Tibial nerve (tissue), 4 donors: ENCODE measurements around the gene EEIG2. TPM values are rescaled to one million over a fixed set of nuclear protein-coding genes. Genes with fewer than 3 reads are reported as not detected.

Experiments
- DNase-seq, 2 donors: peaks; one replicate each; pipeline ENCODE4 v3.0.0-alpha.2; 2019; ENCODE audit warnings: low spot score in 2 of 2
- H3K27ac ChIP-seq, 4 donors: fragments of 200-600 bp; sonication (generic) in 3 of 4; one replicate each; pipeline ENCODE4 v1.5.1; 2017 to 2019; ENCODE audit warnings: mild to moderate bottlenecking in 1 of 4
- H3K27me3 ChIP-seq, 2 donors: fragments of 200-600 bp; sonication (generic) in 1 of 2; one replicate each; pipeline versions ENCODE4 v1.5.1 to v1.6.0; 2017 to 2019
- H3K36me3 ChIP-seq, 3 donors: fragments of 200-600 bp; sonication (generic); one replicate each; pipeline ENCODE4 v1.5.1; 2018 to 2019
- H3K4me1 ChIP-seq, 4 donors: fragments of 200-600 bp; sonication (generic) in 3 of 4; one replicate each; pipeline ENCODE4 v1.5.1; 2017 to 2019
- H3K4me3 ChIP-seq, 4 donors: fragments of 200-600 bp; sonication (generic) in 3 of 4; one replicate each; pipeline ENCODE4 v1.5.1; 2017 to 2019; ENCODE audit warnings: mild to moderate bottlenecking in 1 of 4, moderate library complexity in 1 of 4
- H3K9me3 ChIP-seq, 4 donors: fragments of 200-600 bp; sonication (generic) in 3 of 4; one replicate each; pipeline ENCODE4 v1.5.1; 2017 to 2019
- CTCF ChIP-seq, 5 experiments: fragments of 200-600 bp in 3 of 5; fragments of 450-650 bp in 2 of 5; sonication (generic) in 3 of 5; IDR thresholded peaks; one replicate each; pipeline ENCODE4 v1.5.1; 2016 to 2019; ENCODE audit warnings: antibody characterized with exemption in 5 of 5, mild to moderate bottlenecking in 3 of 5, moderate library complexity in 2 of 5
- EP300 ChIP-seq, 2 donors: sonication (generic); formaldehyde crosslinking; IDR thresholded peaks; one replicate each; pipeline ENCODE4 v1.6.1; 2017; ENCODE audit warnings: antibody characterized with exemption in 2 of 2, mild to moderate bottlenecking in 1 of 2
- POLR2A ChIP-seq, 2 donors: fragments of 450-650 bp; IDR thresholded peaks; one replicate each; pipeline ENCODE4 v1.6.1; 2017; ENCODE audit warnings: antibody characterized with exemption in 2 of 2, mild to moderate bottlenecking in 2 of 2, moderate library complexity in 2 of 2
- WGBS, 2 donors: methylation state at CpG; one replicate each; pipeline ENCODE4 v1.1.5; 2018; 5-methylcytosine and 5-hydroxymethylcytosine counted together
- total RNA-seq, 4 donors: library from RNA; depleted of rRNA; stranded (reverse); fragments of >200 nt; gene quantifications; one replicate each; pipeline ENCODE4 v1.1.0, GENCODE V29; 2016

Gene EEIG2
- total RNA-seq, 4 donors from 2014 or later, result 14.1 to 20.5 (median 18.1) TPM

- peak overlapping the region in 2 of 4 donors; percentile 6 to 18 for H3K27ac ChIP-seq
- 55 to 56% methylated on average over 5 of the region's 5 CpGs for WGBS, 2 donors
These were observed 24.5 kb downstream of the EEIG2 start for GRCh38 chr1:108584428-108584856.

GRCh38 chr1:108585313-108585712, 25.4 kb downstream of the EEIG2 start:
- DNase-seq, result no peak
- 44 to 61% methylated on average over 1 of the region's 1 CpG for WGBS, 2 donors
- no peak for TF ChIP-seq CTCF (IDR thresholded peaks at IDR 0.05)
- TF ChIP-seq POLR2A (IDR thresholded peaks at IDR 0.05), result no peak
- no peak for TF ChIP-seq EP300 (IDR thresholded peaks at IDR 0.05)
- Histone ChIP-seq H3K4me3 (no peak overlapping the region), H3K36me3 (no peaks in the 10 kb centered on the region), H3K4me1 (peaks cover 3 to 41% (median 18%) of the 10 kb centered on the region in 4 donors), H3K27me3 (no peaks in the 10 kb centered on the region), H3K9me3 (peaks cover 0 to 11% (median 0%) of the 10 kb centered on the region in 4 donors), H3K27ac (peak overlapping the region in 2 of 4 donors; percentile 8 to 18)

More at GRCh38 chr1:108584428-108584856, 24.5 kb downstream of the EEIG2 start:
- peaks cover 0 to 14% (median 0%) of the 10 kb centered on the region in 4 donors for H3K9me3 ChIP-seq
- TF ChIP-seq CTCF (IDR thresholded peaks at IDR 0.05) (no peak), EP300 (IDR thresholded peaks at IDR 0.05) (no peak), POLR2A (IDR thresholded peaks at IDR 0.05) (no peak)
- H3K4me3 ChIP-seq, result no peak overlapping the region
- H3K4me1 ChIP-seq, result peaks cover 3 to 36% (median 13%) of the 10 kb centered on the region in 4 donors
- H3K36me3 ChIP-seq, result no peaks in the 10 kb centered on the region
- DNase-seq, result no peak
- H3K27me3 ChIP-seq, result no peaks in the 10 kb centered on the region

- no peaks in the 10 kb centered on the region for H3K36me3 ChIP-seq
- H3K27me3 ChIP-seq, result no peaks in the 10 kb centered on the region
- TF ChIP-seq CTCF (IDR thresholded peaks at IDR 0.05), result no peak
- no peak for TF ChIP-seq EP300 (IDR thresholded peaks at IDR 0.05)
- no peak for TF ChIP-seq POLR2A (IDR thresholded peaks at IDR 0.05)
- no peaks in the 10 kb centered on the region for H3K9me3 ChIP-seq
- WGBS, 2 donors, result 14 to 23% methylated on average over 2 of the region's 2 CpGs
- H3K27ac ChIP-seq, result peak overlapping the region in 2 of 4 donors; percentile 70 to 81
- DNase-seq, result no peak
- H3K4me3 ChIP-seq, result no peak overlapping the region
- H3K4me1 ChIP-seq, result peaks cover 3 to 43% (median 21%) of the 10 kb centered on the region in 4 donors
These were observed 30.5 kb downstream of the EEIG2 start for GRCh38 chr1:108590441-108590840.

- Histone ChIP-seq H3K9me3 (no peaks in the 10 kb centered on the region), H3K4me1 (peaks cover 3 to 43% (median 18%) of the 10 kb centered on the region in 4 donors), H3K36me3 (no peaks in the 10 kb centered on the region), H3K27ac (peak overlapping the region in 2 of 4 donors; percentile 70 to 81), H3K27me3 (no peaks in the 10 kb centered on the region), H3K4me3 (no peak overlapping the region)
- no peak for DNase-seq
- 3 to 11% methylated on average over 3 of the region's 3 CpGs for WGBS, 2 donors
- TF ChIP-seq EP300 (IDR thresholded peaks at IDR 0.05) (peak in 1 of 2 donors; percentile 71), CTCF (IDR thresholded peaks at IDR 0.05) (no peak), POLR2A (IDR thresholded peaks at IDR 0.05) (no peak)
These were observed 31.1 kb downstream of the EEIG2 start for GRCh38 chr1:108590957-108591356.

- no peak for DNase-seq
- TF ChIP-seq POLR2A (IDR thresholded peaks at IDR 0.05) (no peak), EP300 (IDR thresholded peaks at IDR 0.05) (no peak), CTCF (IDR thresholded peaks at IDR 0.05) (no peak)
- Histone ChIP-seq H3K9me3 (no peaks in the 10 kb centered on the region), H3K4me3 (no peak overlapping the region), H3K4me1 (peaks cover 3 to 46% (median 18%) of the 10 kb centered on the region in 4 donors), H3K27ac (peak overlapping the region in 3 of 4 donors; percentile 56 to 81 (median 70)), H3K36me3 (no peaks in the 10 kb centered on the region), H3K27me3 (no peaks in the 10 kb centered on the region)
- WGBS, 2 donors, result 64 to 70% methylated on average over 4 of the region's 4 CpGs
These were observed 31.6 kb downstream of the EEIG2 start for GRCh38 chr1:108591466-108591865.
